D341Med (cell line): ENCODE results near the gene NEURL2.

Experiments
- DNase-seq: peaks from one replicate; pipeline ENCODE4 v3.0.0; 2012; ENCODE audit warnings: low spot score

The NEURL2 gene

DNA sequence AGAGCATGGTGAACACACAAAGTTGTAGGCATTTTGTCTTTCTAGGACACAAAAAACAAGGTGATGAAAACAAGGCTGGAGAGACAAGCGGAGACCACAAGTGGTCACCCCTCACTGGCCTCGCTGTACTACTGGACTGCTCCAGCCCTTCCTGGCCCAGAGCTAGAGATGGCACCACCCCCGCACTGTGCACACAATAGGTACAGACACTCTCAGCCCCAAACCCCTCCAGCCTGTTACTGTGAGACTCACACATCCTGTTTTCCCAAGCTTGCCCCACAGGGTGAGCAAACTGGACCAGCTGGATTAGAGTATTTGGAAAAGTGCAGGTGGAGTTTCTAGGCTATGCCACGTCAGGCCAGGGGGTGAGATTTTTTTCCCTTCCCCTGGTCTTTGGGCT, 18.4 kb downstream of the NEURL2 start:
- DNase-seq, result no peak

DNA sequence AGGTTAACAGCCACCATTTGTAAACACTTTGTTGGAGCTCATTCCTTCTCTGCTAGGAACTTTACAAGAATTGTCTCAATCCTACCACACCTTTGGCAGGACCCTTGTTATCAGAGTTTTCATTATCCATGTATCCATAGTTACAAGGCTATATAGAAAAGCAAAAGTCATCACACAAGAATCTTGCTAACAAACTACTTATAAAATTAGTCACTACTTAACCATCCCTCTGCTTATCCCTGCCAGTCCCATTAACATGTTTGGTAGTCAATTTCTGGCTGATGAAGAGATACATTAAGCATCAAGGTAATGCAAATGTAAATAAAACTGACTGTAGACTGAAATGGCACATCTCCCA, 23.2 kb downstream of the NEURL2 start:
- no peak for DNase-seq

DNA sequence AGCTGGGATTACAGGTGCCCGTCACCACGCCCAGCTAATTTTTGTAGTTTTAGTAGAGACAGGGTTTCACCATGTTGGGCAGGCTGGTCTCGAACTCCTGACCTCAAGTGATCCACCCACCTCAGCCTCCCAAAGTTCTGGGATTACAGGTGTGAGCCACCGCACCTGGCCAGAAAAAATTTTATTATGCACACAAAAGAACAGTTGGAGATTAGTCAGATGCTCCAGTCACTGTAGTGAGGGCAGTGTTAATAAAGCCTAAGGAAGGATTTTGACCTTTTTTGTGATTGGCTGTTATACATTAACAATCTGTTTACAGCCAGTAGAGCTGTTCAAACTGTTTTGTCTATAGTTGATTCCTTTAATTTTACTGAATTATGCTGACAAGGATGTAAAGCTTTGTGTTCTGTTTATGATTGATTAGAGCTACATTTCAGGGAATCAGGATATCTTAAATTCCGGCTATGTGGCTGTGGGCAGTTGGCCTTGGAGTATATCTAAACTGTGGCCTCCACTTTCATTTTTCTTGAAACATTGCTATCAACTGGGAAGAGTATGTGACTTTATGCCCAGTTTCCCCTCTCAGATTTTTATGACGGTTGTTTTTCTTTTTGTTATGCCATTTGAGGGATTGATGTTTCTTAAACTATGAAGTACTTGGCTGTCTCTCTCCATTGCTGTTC, 23.7 kb downstream of the NEURL2 start:
- DNase-seq, result no peak

DNA sequence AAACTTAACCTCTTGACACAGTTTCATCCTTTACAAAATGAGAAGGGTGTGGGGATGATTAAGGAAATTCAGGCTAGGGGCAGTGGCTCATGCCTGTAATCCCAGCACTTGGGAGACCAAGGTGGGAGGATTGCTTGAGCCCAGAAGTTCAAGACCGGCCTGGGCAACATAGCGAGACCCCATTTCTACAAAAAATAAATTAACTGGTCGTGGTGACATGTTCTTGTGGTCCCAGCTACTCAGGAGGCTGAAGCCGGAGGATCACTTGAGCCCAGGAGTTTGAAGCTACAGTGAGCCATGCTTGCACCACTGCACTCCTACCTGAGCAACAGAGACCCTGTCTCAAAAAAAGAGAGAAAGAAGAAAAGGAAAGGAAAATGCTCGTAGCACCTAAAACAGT, 24.6 kb downstream of the NEURL2 start:
- no peak for DNase-seq

DNA sequence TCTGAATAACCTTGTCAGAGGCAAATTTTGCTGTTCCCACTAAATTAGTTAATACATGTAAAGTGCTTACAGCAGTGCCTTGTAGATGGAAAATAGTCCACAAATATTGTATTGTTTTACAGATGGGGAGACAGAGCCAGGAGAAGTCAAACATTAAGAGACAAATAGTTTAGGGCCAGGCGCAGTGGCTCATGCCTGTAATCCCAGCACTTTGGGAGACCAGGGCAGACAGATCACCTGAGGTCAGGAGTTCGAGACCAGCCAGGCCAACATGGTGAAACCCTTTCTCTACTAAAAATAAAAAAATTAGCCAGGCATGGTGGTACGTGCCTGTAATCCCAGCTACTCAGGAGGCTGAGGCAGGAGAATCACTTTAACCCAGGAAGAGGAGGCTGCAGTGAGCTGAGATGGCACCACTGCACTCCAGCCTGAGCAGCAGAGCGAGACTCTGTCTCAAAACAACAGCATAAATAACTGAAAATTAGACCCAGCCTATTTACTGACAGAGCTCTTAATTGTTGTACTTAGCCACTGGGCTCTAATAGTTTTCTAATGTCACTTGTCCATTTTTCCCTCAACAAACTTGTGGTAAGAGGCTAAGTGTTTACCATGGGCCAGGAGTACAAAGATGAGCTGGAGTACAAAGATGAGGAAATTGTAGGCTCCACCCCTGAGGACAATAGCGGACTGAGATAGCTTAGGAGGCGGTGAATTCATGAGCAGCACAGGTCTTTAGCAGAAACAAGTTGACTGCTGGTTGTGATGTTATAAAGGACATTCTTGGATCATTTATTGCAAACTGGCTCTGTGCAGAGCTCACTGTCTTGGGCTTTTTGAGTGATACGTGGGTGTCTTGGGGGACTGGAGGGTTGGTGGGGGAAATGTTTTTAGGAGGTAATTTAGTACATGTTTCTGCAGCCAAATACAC, 27.2 kb downstream of the NEURL2 start:
- DNase-seq, result no peak

DNA sequence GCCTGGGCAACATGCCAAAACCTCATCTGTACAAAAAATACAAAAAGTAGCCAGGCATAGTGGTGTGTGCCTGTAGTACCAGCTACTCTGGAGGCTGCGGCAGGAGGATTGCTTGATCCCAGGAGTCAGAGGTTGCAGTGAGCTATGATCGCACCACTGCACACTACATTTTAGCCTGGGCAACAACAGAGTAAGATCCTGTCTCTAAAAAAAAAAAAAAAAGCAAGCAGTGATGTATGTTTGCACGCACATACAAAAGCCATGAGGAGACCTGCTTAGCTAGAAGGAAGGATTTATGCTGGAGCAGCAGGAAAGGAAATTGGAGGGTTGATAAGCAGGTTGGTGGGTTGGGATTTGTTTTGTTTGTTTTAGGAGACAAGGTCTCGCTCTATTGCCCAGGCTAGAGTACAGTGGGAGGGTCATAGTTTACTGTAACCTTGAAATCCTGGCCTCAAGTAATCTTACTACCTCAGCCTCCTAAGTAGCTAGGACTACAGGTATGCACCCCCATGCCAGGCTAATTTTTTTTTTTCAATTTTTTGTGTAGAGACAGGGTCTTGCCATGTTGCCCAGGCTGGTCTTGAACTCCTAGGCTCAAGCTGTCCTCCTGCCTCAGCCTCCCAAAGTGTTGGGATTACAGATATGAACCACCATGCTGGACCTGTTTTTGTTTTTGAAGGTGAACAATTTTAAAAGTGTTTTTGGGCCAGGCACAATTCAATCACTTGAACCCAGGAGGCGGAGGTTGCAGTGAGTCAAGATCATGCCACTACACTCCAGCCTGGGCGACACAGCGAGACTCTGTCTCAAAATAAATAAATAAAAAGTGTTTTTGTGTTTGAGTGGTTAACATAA, 29.6 kb downstream of the NEURL2 start:
- no peak for DNase-seq

DNA sequence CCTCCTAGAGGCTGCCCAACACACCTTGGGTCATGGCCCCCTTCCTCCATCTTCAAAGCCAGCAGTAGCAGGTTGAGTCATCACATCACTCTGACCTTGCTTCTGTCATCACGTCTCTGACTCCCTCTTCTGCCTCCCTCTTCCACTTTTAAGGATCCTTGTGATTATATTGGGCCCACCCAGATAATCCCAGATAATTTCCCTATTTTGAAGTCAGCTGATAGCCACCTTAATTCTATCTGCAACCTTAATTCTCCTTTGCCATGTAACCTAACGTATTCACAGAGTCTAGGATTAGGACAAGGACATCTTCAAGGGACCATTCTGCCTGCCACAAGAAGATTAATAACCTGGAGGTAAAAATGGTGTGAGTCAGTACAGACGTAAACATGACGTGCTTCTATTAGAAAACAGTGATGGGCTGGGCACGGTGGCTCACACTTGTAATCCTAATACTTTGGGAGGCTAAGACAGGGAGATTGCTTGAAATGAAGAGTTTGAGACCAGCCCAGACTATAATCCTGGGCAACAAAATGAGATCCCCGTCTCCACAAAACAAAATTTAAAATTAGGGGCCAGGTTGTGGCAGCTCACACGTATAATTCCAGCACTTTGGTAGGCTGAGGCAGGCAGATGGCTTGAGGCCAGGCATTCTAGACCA, 30.3 kb downstream of the NEURL2 start:
- DNase-seq, result no peak

DNA sequence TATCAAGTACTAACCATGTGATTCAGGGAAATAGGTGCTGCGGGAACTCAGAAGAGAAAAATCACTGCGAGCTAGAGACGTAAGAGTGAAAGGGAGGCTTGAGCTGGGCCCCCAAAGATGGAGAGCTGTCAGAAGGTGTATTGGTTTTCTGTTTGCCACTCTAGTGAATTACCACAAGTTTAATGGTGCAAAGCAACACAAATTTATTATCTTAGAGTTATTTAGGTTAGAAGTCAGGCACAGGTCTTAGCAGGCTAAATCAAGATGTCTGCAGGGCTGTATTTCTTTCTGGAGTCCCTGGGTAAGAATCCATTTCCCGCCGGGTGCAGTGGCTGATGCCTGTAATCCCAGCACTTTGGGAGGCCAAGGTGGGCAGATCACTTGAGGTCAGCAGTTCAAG, 31.1 kb downstream of the NEURL2 start:
- DNase-seq, result no peak

DNA sequence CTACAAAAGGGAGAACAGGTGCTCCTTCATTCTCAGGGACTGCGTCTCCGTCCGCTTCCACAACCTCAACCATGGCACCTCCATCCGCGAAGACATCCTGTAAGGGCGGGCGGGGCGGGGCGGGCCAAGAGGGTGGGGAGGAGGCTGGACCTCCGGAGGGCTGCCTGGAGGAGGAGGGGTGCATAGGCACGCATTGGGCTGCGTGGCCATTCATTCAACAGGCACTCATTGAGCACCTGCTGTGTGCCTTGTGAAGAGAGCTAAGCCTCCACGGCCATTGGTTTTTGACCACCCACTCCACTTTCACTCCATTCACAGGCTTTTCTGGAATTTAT, 33.2 kb downstream of the NEURL2 start:
- DNase-seq, result no peak

DNA sequence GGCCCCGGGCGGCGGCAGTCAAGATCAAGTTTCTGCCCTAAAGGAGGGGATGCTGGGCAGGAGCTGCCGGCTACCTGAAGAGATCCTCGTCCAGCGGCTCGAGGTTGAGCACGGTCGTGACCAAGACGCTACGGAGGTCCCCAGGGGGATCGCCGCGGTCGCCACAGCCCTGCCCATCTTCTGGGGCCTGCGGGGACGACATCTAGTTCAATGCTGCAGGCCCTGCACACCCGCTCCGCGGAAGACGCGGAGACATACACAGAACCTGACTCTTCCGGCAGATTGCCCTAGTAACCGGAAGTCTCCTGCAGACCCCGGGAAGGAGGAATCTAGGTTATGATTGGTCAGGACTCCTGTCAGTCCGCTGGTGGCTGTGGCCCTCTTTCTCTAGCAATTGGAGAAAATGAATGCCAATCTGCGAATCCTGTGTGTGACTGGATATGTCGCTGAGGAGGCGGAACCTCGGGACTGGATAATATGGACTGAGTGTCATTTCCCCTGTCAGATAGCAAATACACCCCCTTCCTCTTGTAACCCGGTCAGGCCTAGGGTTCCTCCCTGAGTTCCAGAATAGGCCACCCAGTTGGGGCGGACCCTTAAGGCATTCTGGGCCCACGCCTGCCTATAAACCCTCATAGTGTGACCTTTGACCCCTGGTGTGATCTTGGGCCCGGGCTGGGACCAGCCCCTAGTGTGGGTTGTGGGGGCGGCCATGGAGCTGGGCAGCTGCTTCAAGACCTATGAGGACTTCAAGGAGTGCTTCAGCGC, 33.7 kb downstream of the NEURL2 start, which contains the start of the genes ACOT8 and ZSWIM3:
ACOT8 (minus strand) TSS at position 279 of the 768 bp plus-strand sequence; CDS start at position 202, 77 bp downstream.
ZSWIM3 (plus strand) TSS at position 501 of the 768 bp plus-strand sequence; CDS start at position 713, 212 bp downstream.
- DNase-seq, result peak; percentile 99

DNA sequence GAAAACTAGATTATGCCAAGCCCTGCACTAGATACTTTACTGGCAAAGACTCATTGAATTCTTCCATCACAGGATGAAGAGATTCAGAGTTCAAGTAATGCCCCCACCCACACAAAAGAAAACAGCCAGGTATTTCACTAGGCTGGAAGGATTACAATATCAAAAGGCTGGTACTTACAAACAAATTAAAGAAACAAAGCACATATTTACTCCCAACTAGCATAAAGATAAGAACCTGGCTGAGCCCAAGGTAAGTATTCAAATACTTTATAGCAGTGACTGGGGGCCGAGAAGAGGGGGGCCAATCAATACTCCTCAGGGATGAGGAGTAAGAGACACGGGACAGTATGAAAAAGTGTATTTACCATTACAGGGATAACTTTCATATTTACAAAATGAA, 37.5 kb downstream of the NEURL2 start:
- no peak for DNase-seq

DNA sequence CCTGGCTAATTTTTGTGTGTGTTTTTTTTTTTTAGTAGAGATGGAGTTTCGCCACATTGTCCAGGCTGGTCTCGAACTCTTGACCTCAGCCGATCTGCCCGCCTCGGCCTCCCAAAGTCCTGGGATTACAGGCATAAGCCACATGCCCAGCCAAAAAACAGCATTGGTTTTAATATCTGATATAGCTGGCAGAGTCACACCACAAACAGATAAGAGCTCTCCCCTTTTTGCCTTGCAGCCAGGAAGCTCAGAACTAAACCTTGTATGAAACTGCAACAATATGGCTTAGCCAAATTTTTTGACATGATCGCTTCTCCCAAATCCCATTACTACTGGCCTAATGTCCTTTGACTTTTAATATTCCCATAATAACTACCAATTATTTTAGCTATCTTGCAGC, 38.7 kb downstream of the NEURL2 start:
- DNase-seq, result no peak

DNA sequence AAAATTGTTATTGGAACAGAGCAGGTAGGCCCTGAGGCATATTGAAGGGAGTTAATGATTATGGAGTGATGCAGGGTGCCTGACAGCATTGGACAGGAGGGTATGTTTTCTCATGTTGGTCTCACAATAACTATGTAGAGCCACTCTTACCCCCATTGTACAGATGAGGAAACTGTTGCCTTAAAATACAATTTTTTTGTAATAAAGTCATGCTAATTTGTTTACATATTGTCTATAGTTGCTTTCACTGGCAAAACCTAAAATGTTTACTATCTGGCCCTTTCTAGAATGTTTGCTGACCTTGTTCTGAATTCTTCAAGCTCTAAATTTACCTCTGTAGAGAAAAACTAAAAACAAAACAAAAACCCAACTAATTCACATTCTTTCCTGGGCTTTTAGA, 39.5 kb downstream of the NEURL2 start:
- DNase-seq, result no peak

DNA sequence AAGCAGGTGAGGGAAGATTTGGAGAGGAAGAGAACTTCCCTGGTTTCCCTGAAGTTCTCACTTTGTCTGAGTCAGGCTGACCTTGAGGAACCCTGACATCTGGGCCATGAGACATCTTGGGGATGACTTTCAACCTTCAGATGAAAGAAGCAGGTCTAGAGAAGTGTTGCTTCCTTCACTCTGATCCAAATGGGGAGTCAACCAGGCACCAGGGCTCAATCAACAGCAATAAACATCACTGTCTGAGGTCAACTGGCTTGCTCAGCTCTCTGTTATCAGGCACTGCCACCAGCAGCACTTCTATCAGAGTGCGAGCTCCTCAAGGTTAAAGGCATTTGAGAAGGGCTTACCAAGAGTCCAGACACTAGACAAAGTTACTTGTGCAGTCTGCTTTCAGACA, 40.1 kb downstream of the NEURL2 start:
- no peak for DNase-seq

DNA sequence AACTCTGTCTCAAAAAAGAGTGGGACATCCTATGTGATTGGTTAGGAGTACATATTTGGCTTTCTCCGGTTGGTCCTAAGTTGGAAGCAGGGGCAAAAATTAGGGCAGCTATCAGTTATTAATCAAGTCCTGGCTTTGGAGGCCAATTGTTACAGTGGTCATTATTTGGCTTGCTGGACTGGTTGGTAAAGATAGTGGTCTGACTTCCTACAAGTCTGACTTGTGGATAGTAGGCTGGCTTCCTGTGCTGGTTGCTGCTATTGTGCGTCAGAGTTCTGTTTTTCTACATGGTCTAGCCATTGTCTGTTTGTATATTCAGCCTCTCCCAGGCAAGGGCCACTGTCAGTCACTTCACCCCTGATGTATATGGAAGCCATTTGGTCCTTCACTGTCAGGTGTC, 40.8 kb downstream of the NEURL2 start:
- no peak for DNase-seq

DNA sequence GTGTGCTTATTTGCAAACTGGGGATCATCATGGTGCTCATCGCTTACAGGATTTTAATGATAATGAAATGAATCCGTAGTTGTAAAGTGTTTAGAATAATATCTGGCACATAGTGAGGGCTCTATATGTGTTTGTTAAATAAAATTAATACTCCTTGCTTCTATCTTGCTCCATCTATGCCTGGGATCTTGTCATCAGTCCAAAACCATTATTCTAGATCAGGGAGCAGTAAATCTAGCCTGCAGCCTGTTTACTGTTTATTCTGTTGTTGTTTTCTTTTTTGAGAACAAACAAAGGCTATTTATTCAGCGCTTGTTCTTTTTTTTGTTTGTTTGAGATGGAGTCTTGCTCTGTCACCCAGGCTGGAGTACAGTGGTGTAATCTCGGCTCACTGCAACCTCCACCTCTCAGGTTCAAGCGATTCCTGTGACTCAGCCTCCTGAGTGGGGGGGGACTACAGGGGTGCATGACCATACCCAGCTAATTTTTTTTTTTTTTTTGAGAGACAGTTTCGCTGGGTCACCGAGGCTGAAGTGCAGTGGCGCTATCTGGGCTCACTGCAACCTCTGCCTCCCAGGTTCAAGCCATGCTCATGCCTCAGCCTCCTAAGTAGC, 41.9 kb downstream of the NEURL2 start:
- DNase-seq, result no peak

DNA sequence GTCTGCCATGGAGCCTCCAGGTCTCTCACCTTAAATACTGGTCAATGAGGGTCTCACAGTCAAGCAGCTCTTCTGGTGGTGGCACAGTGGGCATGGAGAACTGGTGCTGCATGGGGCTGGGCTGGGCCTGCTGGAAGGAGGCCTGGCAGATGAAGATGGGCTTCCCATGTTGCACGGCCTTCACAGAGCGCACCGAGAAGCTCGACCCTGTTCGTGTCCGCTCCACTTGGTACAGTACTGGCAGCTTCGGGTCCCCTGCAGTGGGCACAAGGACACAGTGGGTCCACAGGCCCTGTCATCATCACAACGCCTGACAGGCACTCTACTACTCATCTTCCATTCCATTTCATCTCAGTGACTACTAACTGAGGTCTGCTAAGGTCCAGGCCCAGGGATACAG, 42.6 kb downstream of the NEURL2 start:
- DNase-seq, result no peak

DNA sequence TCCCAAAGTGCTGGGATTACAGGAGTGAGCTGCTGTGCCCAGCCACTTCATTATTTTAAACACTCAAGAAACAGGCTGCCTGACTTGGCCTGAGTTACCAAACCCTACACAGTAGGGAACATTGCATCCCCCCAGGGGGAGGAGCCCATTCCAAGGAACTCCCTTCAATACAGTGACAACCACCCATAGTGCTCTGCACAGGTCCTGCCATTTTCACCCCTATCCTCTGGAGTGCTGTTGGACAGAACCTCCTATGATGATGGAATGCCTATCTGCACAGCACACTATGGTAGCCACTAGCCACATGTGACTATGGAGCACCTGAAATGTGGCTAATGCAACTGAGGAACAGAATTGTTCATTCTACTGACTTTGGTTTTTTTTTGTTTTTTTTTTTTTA, 45.6 kb downstream of the NEURL2 start:
- DNase-seq, result no peak

DNA sequence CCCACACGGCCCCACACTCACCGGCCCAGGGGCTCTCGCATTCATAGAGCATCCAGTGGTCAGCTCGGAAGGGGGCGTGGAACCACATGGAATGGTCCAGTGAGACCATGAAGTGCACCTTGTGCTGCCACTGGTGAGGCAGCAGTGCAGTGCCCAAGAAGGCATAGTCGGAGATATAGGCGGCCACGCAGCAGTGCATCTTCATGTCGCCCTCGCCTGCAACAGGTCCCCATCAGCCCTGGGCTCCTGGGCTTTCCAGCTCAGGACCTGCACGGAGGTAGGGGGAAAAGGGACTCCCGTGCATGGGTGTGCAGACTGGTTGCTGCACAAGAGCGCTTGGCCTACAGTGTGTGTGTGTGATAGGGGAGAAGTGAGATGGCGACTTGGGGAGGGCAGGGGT, 47.5 kb downstream of the NEURL2 start:
- DNase-seq, result no peak

DNA sequence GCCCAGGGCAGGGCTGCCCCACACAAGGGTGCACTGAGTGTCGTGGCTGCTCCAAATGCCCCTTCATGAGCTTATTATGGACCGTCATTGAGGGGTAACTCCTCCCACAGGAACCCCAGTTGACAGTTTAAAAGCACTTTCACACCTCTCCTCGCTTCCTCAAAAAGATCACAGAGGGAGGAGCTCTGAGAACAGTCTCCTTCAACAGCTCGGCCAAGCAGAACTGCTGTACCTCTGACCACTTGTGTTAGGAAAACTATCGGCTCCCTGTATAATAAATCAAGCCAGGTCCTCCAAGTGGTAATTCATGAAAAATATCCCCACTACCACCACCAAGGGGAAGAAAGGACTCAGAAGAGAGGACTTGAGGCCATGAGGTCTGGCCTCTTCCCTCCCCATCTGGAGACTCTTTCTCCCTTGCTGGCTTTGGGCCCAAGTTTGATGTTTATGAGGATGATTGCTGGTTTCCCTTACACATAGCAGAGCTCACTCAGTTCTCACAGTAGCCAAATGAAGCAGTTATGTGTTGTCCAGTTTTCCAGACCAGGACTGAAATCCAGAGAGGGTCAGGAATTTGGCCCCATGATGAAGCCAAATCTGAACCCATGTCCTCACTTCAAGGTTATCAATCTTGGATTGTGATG, 48.7 kb downstream of the NEURL2 start:
- no peak for DNase-seq
